ENCODE results near the gene TTC9C. TPM values are rescaled to one million over a fixed set of nuclear protein-coding genes. Genes with fewer than 3 reads are reported as not detected.

The TTC9C gene
- total and polyA plus RNA-seq, 2 of the 13 experiments (the other 11 are each of a cell fraction or from before 2014, with no cell fraction given) = 28.0 to 36.4 TPM

DNA sequence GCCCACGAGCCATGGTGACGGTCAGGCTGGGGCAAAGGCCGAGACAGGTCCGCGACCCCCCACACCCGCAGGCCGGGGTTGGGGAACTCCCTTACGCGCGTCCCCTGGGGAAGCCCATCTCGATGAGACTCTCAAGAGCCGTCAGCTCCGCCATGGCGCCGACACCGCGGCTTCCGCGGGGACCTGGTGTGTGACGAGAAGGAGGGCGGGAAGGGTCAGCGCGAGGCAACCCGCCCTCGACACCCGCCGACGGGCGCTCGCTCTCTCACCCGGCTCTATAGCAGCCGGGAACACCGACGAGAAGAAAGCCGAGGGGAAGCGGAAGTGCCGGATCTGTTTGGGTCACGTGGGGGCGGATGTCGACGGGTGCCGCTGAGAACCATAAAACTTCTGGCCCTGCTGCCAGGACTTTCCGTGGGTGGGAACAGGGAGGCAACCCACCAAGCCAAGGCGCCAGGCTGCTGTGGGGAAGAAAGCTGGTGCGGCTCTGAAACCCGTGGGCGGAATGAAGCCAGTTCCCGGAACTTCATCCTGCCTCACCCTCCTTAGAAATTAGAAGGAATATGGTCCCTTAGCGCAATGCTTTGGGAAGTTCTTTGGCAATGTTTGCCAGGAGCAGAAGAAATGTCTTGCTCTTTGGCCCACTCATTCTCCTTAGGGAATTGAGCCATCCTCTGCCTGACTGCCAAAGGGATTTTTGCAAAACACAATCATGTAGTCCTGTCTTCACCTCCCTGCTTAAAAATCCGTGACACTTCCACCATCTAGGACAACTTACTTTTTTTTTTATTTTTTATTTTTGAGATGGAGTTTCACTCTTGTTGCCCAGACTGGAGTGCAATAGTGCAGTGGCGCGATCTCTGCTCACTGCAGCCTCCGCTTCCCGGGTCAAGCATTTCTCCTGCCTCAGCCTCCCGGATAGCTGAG is 49.3 kb upstream of the TTC9C start, which contains the start of gene UBXN1 (continued):
- TF ChIP-seq, protein P1, sequence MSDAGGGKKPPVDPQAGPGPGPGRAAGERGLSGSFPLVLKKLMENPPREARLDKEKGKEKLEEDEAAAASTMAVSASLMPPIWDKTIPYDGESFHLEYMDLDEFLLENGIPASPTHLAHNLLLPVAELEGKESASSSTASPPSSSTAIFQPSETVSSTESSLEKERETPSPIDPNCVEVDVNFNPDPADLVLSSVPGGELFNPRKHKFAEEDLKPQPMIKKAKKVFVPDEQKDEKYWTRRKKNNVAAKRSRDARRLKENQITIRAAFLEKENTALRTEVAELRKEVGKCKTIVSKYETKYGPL (CRISPR knock-in tag; IDR thresholded peaks at IDR 0.05) = no peak
- no peak for TF ChIP-seq RARG (CRISPR knock-in tag; IDR thresholded peaks at IDR 0.05; ENCODE audit: low read depth)
- no peak for TF ChIP-seq KLF15 (CRISPR knock-in tag; IDR thresholded peaks at IDR 0.05; ENCODE audit: borderline replicate concordance)
- TF ChIP-seq CCAR2 (optimal IDR thresholded peaks at IDR 0.05; ENCODE audit: low read depth, low read length) = peak; percentile 36
- TF ChIP-seq RFX5 (IDR thresholded peaks at IDR 0.05; ENCODE audit: low read depth, low read length) = no peak
- TF ChIP-seq ZNF232 (CRISPR knock-in tag; IDR thresholded peaks at IDR 0.05; ENCODE audit: borderline replicate concordance) = no peak
- no peak; the same call in 1 of the 2 replicates for TF ChIP-seq PAX8 (CRISPR knock-in tag; IDR thresholded peaks at IDR 0.05; ENCODE audit: borderline replicate concordance)
- TF ChIP-seq, protein P2, sequence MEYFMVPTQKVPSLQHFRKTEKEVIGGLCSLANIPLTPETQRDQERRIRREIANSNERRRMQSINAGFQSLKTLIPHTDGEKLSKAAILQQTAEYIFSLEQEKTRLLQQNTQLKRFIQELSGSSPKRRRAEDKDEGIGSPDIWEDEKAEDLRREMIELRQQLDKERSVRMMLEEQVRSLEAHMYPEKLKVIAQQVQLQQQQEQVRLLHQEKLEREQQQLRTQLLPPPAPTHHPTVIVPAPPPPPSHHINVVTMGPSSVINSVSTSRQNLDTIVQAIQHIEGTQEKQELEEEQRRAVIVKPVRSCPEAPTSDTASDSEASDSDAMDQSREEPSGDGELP (IDR thresholded peaks at IDR 0.05; ENCODE audit: borderline replicate concordance, low read depth) = no peak
- no peak for TF ChIP-seq ZSCAN22 (CRISPR knock-in tag; IDR thresholded peaks at IDR 0.05)
- peak; percentile 35; the same call in 1 of the 2 replicates for TF ChIP-seq ZNF430 (CRISPR knock-in tag; IDR thresholded peaks at IDR 0.05)
- TF ChIP-seq ZNF263 (CRISPR knock-in tag; IDR thresholded peaks at IDR 0.05) = 0 out of 2 replicates have a peak, but pooled peaks have one; percentile 17
- peak in 1 of 2 experiments; percentile 33; a peak in 1 of 4 replicates for TF ChIP-seq NR2F1 (CRISPR knock-in tag; IDR thresholded peaks at IDR 0.05)
- TF ChIP-seq STAT5B (CRISPR knock-in tag; IDR thresholded peaks at IDR 0.05) = no peak
- TF ChIP-seq, protein P3, sequence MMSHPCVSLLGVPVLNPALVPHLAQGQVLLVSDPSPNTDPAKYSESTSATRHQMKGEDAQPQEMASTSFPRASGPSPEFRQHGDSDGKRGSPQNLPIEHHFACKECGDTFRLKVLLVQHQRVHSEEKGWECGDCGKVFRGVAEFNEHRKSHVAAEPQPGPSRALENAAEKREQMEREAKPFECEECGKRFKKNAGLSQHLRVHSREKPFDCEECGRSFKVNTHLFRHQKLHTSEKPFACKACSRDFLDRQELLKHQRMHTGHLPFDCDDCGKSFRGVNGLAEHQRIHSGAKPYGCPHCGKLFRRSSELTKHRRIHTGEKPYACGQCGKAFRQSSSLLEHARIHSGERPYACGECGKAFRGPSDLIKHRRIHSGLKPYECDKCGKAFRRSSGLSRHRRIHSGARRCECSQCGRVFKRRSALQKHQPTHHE (CRISPR knock-in tag; IDR thresholded peaks at IDR 0.05; ENCODE audit: borderline replicate concordance) = no peak; the same call in 1 of the 2 replicates
- TF ChIP-seq ZSCAN20 (CRISPR knock-in tag; IDR thresholded peaks at IDR 0.05; ENCODE audit: borderline replicate concordance) = 0 out of 2 replicates have a peak, but pooled peaks have one; percentile 12
- peak; percentile 63 for TF ChIP-seq MED8 (CRISPR knock-in tag; IDR thresholded peaks at IDR 0.05; ENCODE audit: insufficient replicate concordance)
- TF ChIP-seq IKZF1 (IDR thresholded peaks at IDR 0.05) = no peak
- TF ChIP-seq THYN1 (CRISPR knock-in tag; IDR thresholded peaks at IDR 0.05; ENCODE audit: borderline replicate concordance, low read depth) = no peak
- no peak for TF ChIP-seq XBP1 (CRISPR knock-in tag; IDR thresholded peaks at IDR 0.05)
- peak; percentile 72 for TF ChIP-seq HDAC2 (CRISPR knock-in tag; IDR thresholded peaks at IDR 0.05)
- peak; percentile 85; the same call in 1 of the 2 replicates for TF ChIP-seq REPIN1 (CRISPR knock-in tag; IDR thresholded peaks at IDR 0.05; ENCODE audit: borderline replicate concordance, low read depth)
- no peak for TF ChIP-seq NFATC3 (CRISPR knock-in tag; IDR thresholded peaks at IDR 0.05)
- TF ChIP-seq BHLHE40 (IDR thresholded peaks at IDR 0.05; ENCODE audit: low read length) = peak; percentile 52; the same call in 1 of the 2 replicates
- no peak for TF ChIP-seq KLF9 (CRISPR knock-in tag; IDR thresholded peaks at IDR 0.05; ENCODE audit: low read depth)
- TF ChIP-seq, protein P4, sequence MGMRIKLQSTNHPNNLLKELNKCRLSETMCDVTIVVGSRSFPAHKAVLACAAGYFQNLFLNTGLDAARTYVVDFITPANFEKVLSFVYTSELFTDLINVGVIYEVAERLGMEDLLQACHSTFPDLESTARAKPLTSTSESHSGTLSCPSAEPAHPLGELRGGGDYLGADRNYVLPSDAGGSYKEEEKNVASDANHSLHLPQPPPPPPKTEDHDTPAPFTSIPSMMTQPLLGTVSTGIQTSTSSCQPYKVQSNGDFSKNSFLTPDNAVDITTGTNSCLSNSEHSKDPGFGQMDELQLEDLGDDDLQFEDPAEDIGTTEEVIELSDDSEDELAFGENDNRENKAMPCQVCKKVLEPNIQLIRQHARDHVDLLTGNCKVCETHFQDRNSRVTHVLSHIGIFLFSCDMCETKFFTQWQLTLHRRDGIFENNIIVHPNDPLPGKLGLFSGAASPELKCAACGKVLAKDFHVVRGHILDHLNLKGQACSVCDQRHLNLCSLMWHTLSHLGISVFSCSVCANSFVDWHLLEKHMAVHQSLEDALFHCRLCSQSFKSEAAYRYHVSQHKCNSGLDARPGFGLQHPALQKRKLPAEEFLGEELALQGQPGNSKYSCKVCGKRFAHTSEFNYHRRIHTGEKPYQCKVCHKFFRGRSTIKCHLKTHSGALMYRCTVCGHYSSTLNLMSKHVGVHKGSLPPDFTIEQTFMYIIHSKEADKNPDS (CRISPR knock-in tag; IDR thresholded peaks at IDR 0.05) = no peak
